HG02885 (cell line): ENCODE data around the gene GPR137B.

Experiments
- ATAC-seq: cut with Tn5 transposase; IDR thresholded peaks from one replicate; pipeline ENCODE4 v1.9.1; 2021; ENCODE audit warnings: mild to moderate bottlenecking; ENCODE audit not compliant: unreplicated experiment, poor library complexity

Gene GPR137B

DNA sequence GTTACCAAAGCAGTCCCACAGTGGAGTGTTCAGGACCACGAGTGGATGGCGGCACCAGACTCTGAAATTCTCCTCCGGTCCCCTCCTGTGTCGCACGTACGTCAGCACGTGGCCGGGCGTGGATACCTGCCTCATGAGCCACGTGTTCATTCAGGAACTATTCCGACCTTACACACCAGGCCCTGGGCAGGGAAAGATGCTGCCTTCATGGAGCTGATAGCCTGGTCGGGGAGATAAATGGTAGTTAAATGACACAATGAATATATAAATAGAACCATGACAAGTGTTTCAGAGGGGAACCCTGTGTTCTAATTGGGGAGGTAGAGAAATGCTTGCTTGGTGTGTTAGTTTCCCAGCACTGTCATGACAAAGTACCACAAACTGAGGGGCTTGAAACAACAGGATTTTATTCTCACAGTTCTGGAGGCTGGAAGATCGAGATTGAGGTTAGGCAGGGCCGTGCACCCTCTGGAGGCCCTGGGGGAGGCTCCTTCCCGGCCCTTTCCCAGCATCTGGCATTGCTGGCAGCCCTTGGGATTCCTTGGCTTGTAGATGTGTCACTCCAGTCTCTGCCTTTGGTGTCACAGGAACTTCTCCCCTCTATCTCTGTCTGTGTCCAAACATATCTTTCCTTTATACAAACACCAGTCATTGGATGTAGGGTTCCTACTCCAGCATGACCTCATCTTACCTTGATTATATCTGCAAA is 28.9 kb upstream of the GPR137B start:
- no peak for ATAC-seq

DNA sequence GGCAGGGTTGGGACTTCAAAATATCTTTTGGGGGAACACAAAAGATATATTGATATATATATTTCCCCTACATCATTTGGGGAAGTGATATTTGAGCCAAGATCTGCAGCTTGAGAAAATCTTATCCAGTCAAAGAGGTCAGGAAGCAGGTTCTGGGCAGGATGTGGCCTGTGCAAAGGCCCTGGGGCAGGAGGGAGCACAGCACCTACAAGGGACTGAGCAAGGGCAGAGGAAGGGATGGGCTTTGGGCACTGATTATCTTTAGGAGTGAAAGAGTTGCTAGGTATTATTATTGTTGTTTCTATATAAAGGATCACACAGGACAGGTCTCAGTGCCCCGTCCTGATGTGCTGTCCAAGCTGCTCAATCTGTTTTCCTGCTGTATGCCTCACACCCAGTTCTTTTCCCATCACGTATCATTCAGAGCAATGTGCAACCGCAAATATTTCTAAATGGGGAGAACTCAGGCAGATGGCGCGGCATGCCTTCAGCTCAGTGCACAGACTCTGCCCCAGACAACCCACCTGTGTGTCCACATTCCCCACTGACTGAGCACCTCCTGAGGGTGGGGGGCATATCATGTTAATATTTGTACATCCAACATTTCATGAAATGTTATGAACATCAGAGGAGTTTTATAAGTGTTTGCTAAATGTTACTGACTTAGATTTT is 28.1 kb upstream of the GPR137B start:
- ATAC-seq = no peak

GRCh38 chr1:236117710-236118109 is 24.6 kb upstream of the GPR137B start:
- no peak for ATAC-seq

- no peak for ATAC-seq
Measured at GRCh38 chr1:236119943-236120484, 22.3 kb upstream of the GPR137B start.

DNA sequence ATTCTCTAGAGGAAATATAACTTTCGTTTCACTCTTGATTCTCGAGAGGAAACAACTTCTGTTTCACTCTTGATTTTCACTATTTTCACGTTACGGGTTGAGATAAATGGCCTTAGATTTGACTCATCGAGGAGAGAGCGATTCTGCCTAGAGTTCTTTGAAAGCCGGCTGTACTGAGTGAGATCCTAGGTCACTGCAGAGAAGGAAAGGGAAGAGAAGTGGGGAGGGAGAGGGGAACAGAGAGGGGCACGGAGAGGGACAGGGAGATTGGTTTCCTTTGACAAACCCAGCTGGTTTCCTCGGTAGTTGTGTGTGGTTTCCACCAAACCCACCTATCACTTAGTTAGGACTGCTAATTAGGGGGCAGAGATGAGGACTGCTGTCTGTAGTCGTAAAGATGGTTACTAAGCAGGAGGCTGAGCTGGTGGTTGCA is 21.6 kb upstream of the GPR137B start:
- peak; percentile 68 for ATAC-seq

DNA sequence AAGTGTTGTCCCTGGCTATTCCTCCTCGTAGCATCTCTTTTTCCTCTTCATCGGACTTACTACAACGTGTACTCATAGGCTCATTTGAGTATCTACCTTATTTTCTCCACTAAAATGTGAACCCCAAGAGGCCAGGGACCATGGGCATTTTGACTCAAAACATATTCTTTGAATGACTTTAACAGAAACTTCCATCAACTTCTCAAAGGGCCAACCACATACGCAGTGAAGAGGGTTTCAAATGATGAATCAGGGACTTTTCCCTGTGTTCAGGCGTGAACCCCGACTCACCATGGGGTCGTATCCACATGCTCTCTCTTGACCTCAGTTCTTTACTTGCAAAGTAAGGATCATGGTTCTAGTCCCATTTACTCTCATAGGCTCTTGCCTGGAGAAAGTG is 20.2 kb upstream of the GPR137B start:
- ATAC-seq = peak; percentile 61

GRCh38 chr1:236123563-236123962 is 18.8 kb upstream of the GPR137B start:
- ATAC-seq = no peak

GRCh38 chr1:236124965-236125364 is 17.4 kb upstream of the GPR137B start:
- no peak for ATAC-seq

- ATAC-seq = no peak
Measured at GRCh38 chr1:236127045-236127444, 15.3 kb upstream of the GPR137B start.

DNA sequence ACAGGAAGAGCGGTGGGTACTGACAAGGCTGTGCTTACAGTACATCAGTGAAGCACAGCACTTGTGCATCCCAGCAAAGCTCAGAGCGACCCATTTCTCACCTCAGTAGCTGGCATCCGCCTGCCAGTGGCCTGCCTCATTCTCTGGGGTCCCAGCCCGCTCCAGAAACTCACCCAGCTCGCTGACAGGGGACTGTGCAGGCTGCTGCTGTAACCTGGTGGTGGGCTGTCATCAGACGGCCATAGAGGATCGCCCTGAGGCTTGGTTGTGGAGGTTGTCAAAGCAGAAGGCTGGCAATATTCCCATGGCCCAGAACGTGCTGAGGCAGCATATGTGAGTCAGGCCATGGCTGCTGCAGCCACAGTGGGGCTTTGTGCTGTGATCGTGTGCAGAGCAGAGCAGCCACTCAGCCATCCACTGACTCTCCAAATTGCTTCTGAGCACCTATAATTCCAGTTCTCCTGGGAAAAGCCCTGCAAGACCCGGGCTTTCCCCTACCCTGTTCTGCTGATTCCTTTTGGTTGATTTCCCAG is 13.6 kb upstream of the GPR137B start:
- no peak for ATAC-seq

DNA sequence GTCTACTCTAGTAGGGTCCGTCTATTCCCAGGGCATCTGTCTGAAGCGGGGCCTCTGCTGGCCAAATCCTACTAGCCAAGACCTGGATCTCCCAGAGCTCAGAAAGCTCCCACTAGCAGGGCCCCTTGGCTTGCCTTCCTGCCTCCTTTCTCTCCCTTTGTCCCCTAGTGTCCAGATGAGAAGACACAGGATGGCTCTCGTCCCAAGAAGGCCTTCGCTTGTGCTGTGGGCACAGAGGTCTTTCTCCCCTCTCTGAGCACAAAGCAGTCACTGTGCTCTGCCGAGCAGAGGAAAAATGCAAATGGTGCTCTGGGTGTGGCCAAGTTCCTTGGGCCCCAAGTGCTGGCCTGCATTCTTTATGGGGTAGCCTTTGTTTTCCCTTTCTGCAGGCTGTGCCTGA is 13.0 kb upstream of the GPR137B start:
- ATAC-seq = no peak

- no peak for ATAC-seq
Measured at GRCh38 chr1:236130372-236130771, 12.0 kb upstream of the GPR137B start.

DNA sequence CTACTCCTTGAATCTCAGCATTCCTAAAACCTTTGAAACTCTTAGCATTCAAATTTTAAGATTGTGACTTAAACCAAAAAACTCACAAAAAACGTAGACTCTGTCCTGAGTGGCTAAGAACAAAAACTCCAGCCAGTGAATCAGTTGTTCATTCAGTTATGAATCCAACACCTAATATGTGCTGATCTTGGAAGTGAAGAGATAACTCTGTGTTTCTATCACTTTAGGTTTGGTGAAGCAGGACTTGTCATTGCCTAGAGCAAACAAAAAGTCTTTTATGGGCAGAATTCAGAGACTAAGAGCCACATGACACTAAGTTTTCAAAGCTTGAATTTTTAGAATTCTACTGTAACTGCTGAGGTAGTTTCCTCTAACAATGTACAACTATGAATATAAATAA is 10.4 kb upstream of the GPR137B start:
- ATAC-seq = no peak

DNA sequence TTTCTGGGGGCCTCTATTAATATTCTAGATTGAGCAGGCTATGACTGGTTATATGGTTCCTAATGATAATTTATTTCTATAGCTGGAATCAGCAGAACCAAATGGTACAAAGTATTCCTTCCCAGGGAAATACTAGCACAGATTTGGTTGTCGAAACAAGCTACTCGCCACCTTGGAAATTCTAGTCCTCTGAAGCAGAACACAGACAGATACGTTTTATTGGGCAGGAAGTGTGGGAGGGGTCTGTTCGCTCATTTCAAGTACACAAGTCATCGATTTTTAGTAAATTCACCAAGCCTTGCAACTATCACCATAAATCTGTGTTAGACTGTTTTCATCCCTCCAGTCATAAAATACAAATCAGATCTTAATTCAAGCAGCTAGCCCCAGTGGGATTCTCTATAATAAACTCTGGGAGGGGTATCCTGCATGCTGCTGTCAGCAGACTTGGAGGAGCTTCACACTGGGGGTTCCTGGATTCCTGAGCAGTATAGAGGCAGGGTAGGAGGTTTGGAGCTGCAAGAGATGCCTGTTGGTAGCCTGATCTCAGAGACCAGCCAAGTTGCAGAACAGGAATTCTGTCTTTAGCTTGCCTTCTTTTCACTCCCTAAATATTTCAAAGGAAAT is 9.8 kb upstream of the GPR137B start:
- ATAC-seq = no peak

DNA sequence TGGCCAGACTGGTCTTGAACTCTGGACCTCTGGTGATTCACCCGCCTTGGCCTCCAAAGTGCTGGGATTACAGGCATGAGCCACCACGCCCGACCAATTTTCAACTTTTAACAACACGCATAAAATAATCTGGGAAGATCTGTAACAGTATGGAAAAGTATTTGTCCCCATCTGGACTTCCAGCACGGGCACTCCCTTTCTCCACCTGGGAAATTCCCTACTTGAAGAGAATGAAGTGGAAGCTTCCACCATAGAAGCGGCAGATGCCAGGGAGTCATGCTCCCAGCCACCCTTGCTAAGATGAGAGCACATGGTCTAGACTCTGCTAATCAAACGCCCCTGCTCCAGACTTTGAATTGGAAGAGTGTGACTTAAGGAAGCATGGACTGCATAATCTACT is 9.0 kb upstream of the GPR137B start:
- ATAC-seq = no peak

GRCh38 chr1:236133802-236134201 is 8.5 kb upstream of the GPR137B start:
- ATAC-seq = no peak

GRCh38 chr1:236137285-236137852 is 5.0 kb upstream of the GPR137B start:
- ATAC-seq = no peak

- ATAC-seq = no peak
Measured at GRCh38 chr1:236139495-236139894, 2.8 kb upstream of the GPR137B start.

DNA sequence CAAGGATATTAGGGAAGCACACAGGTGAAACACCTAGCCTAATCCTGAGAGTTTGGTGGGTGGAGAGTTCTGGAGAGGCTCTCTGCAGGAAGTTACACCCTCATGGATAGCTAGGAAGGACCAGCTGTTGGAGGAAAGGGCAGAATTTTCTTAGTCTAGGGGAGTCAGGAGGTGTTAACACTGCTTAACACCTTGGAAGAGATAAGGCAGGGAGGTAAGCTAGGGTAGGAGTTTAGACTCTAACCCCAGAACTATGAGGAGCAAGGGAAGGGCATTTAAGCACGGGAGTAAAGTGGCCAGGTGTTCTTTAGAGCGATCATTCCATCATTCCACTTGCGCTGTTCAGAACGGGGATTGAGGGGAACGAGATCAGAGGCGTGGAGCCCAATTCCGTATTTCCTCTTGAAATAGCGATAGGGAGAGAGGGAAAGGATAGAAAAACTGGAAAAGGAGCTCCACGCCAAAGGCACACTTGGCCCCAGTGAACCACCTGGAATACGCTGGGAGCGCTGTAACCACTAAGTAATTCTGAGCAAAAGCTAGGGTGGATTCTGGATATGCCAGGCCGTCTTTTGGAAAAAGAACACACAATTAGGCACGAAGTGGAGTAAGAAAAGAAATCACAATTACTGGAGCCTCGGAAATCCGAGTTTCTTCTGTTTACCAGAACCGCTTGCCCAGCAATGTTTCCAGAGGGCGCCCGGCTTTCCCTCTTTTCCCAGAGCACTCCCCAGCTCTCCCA is 1.5 kb upstream of the GPR137B start:
- ATAC-seq = no peak
